GM18511 (cell line): ENCODE results near the gene MCFD2.

Experiments
- ATAC-seq: cut with Tn5 transposase; IDR thresholded peaks from one replicate; pipeline ENCODE4 v1.9.1; 2021; ENCODE audit warnings: mild to moderate bottlenecking, moderate library complexity; ENCODE audit not compliant: unreplicated experiment

The MCFD2 gene

GRCh38 chr2:46852598-46852997 lies 63.0 kb downstream of the MCFD2 start:
- ATAC-seq = no peak

GRCh38 chr2:46852124-46852523 lies 63.5 kb downstream of the MCFD2 start:
- ATAC-seq = no peak
